A172 (cell line): ENCODE data around the gene EDC3. TPM values are rescaled to one million over a fixed set of nuclear protein-coding genes. Genes with fewer than 3 reads are reported as not detected.
"Not testable (repeated sequence)": the region's sequence is repeated elsewhere in the genome, so short reads cannot be mapped to it uniquely, and the experiment has no call there.

ENCODE experiments used
- DNase-seq: peaks from one replicate; pipeline ENCODE4 v3.0.0-alpha.2; 2015; ENCODE audit warnings: low spot score
- total RNA-seq: library from RNA; depleted of rRNA; stranded (reverse); fragments of >200 nt; shearing (Covaris generic); gene quantifications from 2 replicates; pipeline ENCODE4 v1.2.3, GENCODE V29; 2014

EDC3 gene
- total RNA-seq, 1 experiment from 2014 or later: 5.8 TPM

DNA sequence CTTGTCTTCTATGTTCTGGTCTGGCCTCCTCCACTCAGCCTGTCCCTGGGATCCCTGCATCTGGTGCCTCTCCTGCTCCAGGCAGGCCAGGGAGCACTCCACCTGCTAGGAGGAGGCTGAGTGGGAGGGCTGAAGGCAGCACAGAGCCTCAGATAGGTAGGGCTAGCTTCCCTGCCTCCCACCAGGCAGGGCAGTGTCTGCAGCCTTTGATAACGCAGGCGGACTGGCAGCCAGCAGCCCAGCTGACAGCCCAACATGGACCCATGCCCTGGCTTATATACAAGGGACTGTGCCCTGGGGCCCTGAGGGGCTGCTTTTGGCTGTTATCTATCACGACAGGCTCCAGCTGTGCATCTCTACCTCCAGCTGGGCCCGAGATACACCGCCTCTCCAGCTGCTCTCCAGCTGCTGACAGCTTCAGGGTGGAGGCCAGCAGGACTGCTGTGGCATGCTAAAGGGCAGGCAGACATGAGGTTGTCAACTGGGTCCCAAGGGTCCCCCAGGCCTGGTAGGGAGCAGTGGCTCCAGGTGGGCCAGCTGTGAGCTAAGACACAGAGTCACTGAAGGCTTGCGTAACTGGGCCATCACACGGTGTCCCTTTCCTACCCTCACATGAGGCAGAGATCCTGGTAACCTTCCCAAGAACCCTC lies 85.4 kb downstream of the EDC3 start:
- no peak for DNase-seq

- no peak for DNase-seq
Observed at GRCh38 chr15:74609938-74610301, 85.9 kb downstream of the EDC3 start.

DNA sequence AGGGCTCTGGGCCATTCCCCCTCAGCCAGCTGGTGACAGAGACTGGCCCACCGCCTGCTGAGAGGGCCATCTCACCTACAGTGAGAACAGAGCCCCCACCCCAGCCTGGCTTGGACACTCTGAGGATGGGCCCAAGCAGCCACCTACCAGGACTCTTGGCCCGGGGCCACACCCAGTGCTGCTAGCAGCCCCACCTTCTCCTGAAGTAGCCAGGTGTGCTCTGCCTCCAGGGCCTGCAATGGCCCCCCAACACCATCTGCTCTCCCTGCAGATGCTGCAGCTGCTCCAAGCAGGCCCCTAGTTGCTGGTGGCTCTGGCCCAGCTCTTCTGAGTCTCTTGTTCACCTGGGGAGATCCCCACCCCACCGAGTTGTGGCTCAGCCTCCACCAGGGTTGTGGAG lies 87.0 kb downstream of the EDC3 start:
- no peak for DNase-seq

GRCh38 chr15:74605795-74606150 lies 90.1 kb downstream of the EDC3 start:
- DNase-seq: no peak

DNA sequence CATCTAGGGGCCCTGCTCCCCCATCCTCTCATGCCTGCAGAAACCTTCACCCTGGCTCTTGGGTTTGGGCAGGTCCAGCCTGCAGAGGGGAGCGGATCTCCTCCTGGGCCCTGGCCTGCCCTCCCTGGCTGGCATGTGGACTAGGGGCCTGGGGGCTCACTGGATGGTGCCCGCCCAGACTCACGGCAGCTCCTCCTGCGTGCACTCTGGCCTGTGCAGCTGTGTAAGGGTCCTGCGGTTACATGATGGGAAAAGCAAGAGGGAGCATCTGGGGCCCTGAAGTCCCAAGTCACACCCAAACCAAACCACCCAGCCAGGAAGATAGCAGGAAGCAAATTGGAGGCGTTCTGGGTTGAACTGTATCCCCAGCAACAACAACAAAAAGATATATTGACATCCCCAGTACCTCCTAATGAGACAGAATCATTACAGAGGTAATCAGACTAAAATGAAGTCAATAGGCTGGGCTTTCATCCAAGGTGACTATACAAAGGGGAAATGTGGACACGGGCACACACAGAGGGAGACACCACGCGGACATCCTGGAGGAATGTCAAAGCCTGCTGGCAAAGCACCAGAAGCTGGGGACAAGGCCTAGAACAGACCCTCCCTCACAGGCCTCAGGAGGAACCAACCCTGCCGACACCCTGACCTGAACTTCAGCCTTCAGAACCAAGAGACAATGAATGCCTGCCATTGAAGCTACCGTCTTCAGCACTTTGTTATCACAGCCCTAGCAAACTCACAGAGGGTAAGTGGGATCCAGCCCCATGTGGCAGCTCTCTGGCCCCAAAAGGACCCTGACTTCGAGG lies 90.6 kb downstream of the EDC3 start:
- no peak for DNase-seq

- DNase-seq: no peak
Observed at GRCh38 chr15:74603789-74604705, 91.8 kb downstream of the EDC3 start.

GRCh38 chr15:74603026-74603788 lies 92.6 kb downstream of the EDC3 start:
- no peak for DNase-seq

GRCh38 chr15:74599156-74599555 lies 96.7 kb downstream of the EDC3 start:
- no peak for DNase-seq

DNA sequence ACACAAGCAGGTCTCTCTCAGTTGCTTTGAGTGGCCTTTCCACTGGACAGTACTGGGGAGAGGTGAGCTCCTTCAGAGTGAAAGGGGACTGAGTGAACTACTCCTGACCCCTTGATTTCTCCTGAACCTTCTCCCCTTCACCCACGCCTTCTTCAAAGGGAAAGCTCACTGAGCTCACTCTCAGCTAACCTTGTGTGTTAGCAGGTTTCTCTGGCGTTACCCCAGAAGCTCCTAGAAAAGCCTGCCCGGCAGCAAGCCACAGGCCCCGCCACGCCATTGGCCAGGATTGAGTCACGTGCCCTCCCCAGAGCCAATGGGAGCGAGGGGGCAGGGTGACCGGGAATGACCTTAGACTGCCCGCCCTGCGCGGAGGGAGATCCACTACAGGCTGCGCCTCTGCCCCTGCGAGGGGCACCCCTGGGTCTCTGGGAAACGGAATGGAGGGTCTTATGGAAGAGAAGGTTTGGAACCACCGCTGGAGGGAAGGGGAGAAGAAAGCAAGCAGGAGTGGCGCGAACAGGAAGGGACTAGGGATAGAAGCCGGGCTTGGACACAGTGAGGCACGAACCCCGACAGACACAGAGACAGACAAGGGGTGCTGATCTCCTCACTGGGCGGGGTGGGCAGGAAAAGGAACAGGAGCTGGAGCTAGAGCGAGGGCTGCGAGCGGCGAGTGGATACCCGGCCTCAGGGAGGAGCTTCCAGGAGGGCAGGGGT lies 97.5 kb downstream of the EDC3 start:
- DNase-seq: peak; percentile 72

GRCh38 chr15:74597146-74597705 lies 98.6 kb downstream of the EDC3 start:
- DNase-seq: not testable (repeated sequence)

- DNase-seq: not testable (repeated sequence)
Observed at GRCh38 chr15:74596736-74597135, 99.1 kb downstream of the EDC3 start.

DNA sequence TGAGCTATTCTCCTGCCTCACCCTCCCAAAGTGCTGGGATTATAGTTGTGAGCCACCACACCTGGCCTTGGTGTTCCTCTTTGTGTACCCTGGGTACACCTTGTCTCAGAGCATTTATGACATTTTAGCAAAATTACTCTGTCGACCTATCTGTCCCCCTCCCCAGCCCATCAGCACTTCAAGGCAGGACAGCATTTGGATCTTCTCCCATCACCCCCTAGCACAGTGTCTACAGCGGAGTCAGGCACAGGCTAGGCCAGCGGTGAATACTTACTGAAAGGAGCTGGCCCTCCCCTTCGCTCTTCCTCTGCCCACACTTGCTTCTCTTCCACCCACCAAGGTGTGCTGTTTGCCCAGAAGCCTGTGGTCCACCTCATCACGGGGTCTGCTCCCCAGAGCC lies 100.6 kb downstream of the EDC3 start:
- no peak for DNase-seq

- DNase-seq: no peak
Observed at GRCh38 chr15:74594455-74594854, 101.4 kb downstream of the EDC3 start.

DNA sequence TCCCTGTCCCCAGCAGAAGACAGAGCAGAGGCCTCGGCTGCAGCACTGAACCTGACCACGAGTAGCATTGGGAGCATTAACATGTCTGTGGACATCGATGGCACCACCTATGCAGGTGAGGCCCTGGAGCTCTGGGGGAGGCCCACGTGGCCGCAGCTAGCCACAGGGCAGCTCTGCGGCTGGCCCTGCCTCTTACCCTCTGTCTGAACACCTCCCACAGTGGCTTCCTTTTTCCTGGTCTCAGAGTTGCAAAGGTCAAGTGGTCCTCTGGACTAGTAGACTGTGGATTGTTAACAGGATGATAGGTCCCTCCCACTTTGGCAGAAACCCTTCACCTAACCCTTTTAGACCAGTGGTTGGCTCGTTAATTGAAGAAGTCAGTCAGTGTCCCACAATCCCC lies 102.7 kb downstream of the EDC3 start:
- DNase-seq: no peak

- no peak for DNase-seq
Observed at GRCh38 chr15:74592222-74592621, 103.6 kb downstream of the EDC3 start.

GRCh38 chr15:74589826-74590225 lies 106.0 kb downstream of the EDC3 start:
- DNase-seq: no peak

DNA sequence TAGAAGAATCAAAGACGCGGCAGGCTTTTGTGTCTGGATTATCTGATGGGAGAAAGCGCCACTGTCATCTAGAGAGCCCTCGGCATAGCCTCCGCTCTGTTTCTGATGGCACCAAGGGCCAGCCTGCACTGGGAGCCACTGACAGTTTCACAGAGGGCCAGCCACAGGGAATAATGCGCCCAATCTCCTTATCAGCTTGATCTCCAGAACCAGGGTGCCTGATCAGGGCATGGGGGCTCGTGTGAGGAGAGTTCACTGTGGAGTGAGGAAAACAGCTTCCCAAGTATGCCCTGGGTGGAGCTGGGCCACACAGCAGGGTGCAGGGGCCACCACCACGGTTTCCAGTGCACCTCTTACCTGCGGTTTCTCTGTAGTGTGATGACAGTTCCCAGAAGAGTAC lies 110.0 kb downstream of the EDC3 start:
- DNase-seq: no peak

DNA sequence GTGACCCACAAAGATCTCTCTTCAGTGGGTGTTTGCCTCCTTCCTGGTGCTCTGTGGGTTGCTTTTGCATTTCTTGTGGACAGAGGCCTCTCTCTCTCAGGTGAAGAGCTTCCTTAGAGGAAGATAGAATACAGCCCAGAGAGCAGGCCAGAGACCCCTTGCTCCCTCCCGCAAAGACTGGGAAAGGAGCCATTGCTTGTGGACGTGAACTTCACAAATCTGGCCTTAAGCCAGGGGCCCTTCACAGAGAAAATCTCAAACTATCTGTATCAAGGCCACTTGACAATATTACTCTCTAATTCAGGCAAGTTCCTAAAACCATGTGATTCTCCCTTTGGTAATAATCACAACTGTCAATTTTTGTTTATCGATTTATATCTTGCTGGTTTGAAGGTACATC lies 110.6 kb downstream of the EDC3 start:
- DNase-seq: no peak

GRCh38 chr15:74584779-74585178 lies 111.0 kb downstream of the EDC3 start:
- DNase-seq: no peak

GRCh38 chr15:74584204-74584603 lies 111.6 kb downstream of the EDC3 start:
- no peak for DNase-seq
